Measurements from ENCODE around the gene TNS3.

Gene TNS3

DNA sequence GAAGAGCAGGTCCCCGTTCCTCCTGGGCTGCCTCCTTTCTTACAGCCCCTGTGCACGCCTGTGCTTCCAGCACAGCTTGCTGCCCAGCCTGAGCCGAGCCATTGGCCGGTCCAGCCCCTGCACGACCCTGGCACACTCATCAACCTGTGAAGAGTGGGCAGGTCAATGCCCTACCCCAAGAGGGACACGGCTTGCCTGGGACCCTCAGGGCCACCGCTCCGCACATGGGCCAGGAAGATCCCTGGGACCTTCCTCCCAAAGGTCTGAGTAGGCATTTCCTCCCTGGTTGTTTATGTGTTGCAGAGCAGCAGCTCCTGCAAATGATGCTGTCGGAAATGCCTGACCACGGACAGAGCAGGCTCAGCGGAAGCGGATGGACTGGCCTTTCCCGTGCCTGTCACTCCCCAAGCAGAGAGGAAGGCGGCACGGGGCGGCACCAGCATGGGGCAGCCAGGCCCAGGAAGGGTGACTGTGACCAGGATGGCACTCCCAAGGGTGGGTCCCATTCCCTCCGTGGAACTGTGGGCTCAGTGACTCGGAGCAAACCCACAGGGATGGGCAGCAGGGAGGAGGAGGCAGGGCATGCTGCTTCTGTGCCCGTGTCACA lies 252.5 kb downstream of the TNS3 start:
- peaks cover 0 to 100% (median 0%) of the 10 kb centered on the region in 11 experiments; a peak in 6 of 22 replicates for H4K20me1 ChIP-seq
- H3K9ac ChIP-seq, result peak overlapping the region in 5 of 11 experiments; percentile 14 to 70 (median 53); a peak in 3 of 22 replicates
- H3K27ac ChIP-seq, result peak overlapping the region in 7 of 11 experiments; percentile 52 to 77 (median 69); a peak in 14 of 22 replicates
- peak overlapping the region; percentile 57 to 94 (median 76); a peak in 21 of 22 replicates for H3K4me2 ChIP-seq
- peaks cover 21 to 45% (median 29%) of the 10 kb centered on the region in 10 experiments for H3K4me1 ChIP-seq
- H3K9me3 ChIP-seq (replicated peaks in 1 of 11), result no peaks in the 10 kb centered on the region
- no peak for TF ChIP-seq Cebpa-rat (IDR thresholded peaks at IDR 0.05)
- H3K27me3 ChIP-seq, result no peaks in the 10 kb centered on the region
- H3K4me3 ChIP-seq, result no peak overlapping the region
- peaks cover 0 to 100% (median 13%) of the 10 kb centered on the region in 11 experiments; a peak in 11 of 22 replicates for H3K36me3 ChIP-seq

DNA sequence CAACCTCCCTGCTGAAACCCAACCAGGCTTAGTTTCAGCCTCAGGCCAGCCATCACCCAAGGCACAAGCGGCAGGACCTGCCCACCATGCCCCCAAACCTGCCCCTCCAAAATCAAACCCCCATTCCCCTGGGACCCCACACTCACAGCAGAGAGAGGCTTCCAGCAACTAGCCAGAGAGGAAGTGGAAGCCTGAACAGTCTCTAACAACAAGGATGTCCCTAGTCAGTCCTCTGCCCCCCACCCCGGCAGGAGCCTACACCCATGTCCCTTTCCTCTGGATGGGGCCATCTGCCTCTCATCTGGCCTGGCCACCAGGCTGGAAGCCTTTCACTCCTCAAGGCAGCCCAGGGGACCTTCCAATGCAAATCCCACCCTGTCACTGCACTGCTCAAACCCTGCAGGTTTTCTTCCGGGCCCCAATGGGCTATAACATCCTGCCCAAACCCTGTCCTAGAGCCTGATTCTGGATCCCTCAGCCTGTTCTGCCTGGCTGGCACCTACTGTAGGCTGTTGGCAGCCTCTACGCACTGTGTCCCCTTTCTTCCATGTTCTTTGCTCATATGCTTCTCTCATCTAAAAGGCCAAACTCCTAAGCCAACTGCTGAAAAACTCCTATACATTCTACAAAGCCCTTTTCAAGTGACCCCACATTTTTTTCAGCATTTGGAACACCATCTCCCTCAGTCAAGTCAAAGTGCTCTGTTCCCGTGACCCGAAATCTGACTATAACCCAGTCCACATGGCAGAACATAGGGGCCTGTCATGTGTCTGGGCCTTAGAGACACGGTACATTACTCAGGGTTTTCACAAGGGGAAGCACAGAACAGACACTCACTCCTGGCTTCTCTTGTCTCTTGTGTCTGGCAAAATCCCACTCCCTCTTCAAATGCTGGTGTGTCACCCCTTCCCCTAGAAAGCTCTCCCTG lies 253.3 kb downstream of the TNS3 start:
- Histone ChIP-seq H3K27me3 (no peaks in the 10 kb centered on the region), H3K27ac (peak overlapping the region in 10 of 11 experiments; percentile 7 to 77 (median 63); a peak in 18 of 22 replicates), H3K4me3 (peak overlapping the region in 6 of 10 experiments; percentile 11 to 61 (median 40); a peak in 7 of 20 replicates), H3K9ac (peak overlapping the region; percentile 1 to 70 (median 54); a peak in 18 of 22 replicates), H3K36me3 (peaks cover 0 to 100% (median 13%) of the 10 kb centered on the region in 11 experiments; a peak in 10 of 22 replicates), H3K4me1 (peaks cover 21 to 45% (median 29%) of the 10 kb centered on the region in 10 experiments), H3K9me3 (replicated peaks in 1 of 11) (no peaks in the 10 kb centered on the region), H4K20me1 (peaks cover 0 to 100% (median 0%) of the 10 kb centered on the region in 11 experiments; a peak in 6 of 22 replicates), H3K4me2 (peak overlapping the region; percentile 57 to 94 (median 76))
- no peak for TF ChIP-seq Cebpa-rat (IDR thresholded peaks at IDR 0.05)

DNA sequence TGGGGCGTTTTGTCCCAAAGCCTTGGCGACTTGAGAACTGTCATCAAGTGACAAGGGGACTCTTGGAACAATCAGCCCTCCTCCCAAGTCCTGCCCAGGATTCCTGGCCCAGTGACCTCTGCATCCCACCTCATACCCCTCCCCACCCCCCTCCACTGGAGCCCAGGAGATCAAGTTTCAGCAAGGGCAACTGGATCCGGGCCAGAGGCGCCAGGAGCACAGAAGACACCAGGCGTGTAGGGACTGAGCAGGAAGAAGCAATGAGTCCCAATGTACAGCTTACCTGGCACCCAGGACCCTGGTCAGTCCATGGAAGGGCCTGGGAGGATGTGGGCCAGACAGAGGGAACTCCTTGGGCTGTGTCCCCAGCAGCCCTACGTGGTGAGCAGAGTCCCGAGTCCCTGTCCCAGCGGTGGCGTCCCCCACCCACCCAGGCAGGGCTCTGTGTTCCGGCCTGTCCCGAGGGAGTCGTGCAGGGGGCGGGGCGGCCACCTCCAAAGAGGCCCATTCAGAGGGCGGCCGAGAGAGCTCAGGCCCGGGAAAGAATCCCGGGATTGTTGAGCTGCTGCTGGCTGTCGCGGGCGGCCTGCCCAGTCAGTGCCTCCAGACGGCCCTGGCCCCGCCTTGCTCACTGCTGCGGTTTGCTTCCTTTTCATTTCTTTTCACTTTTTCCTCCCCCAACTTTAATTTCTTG lies 254.1 kb downstream of the TNS3 start:
- Histone ChIP-seq H4K20me1 (peaks cover 0 to 100% (median 0%) of the 10 kb centered on the region in 11 experiments; a peak in 6 of 22 replicates), H3K4me1 (peaks cover 21 to 51% (median 30%) of the 10 kb centered on the region in 10 experiments), H3K4me3 (peak overlapping the region in 6 of 10 experiments; percentile 11 to 61 (median 40); a peak in 7 of 20 replicates), H3K27me3 (no peaks in the 10 kb centered on the region), H3K27ac (peak overlapping the region in 8 of 11 experiments; percentile 7 to 77 (median 66); a peak in 15 of 22 replicates), H3K9me3 (replicated peaks in 1 of 11) (no peaks in the 10 kb centered on the region), H3K4me2 (peak overlapping the region; percentile 57 to 94 (median 76)), H3K9ac (peak overlapping the region in 10 of 11 experiments; percentile 1 to 70 (median 56); a peak in 14 of 22 replicates), H3K36me3 (peaks cover 0 to 100% (median 13%) of the 10 kb centered on the region in 11 experiments; a peak in 10 of 22 replicates)
- no peak for TF ChIP-seq Cebpa-rat (IDR thresholded peaks at IDR 0.05)

DNA sequence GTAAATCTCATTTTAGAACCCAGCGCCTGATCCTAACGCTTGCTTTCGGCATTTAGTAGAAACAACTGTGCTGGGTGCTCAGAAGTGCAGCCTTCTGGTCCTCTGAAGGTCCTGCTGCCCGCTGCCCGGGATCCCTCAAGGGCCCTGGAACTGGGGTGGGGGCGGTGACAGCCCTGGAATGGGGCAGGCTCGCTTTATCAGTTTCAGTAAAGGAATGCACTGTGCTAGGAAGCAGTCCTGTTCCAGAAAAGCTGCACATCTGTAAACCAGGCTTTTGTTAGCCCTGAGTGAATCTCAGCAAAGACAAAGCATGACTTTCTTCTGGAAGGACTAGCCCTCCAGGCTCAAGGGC lies 254.6 kb downstream of the TNS3 start:
- no peaks in the 10 kb centered on the region for H3K9me3 ChIP-seq (replicated peaks in 1 of 11)
- peaks cover 0 to 100% (median 0%) of the 10 kb centered on the region in 11 experiments; a peak in 6 of 22 replicates for H4K20me1 ChIP-seq
- TF ChIP-seq Cebpa-rat (IDR thresholded peaks at IDR 0.05), result no peak
- peaks cover 0 to 100% (median 13%) of the 10 kb centered on the region in 11 experiments; a peak in 10 of 22 replicates for H3K36me3 ChIP-seq
- H3K27me3 ChIP-seq, result no peaks in the 10 kb centered on the region
- H3K4me3 ChIP-seq, result no peak overlapping the region; a peak in 1 of 20 replicates
- H3K4me2 ChIP-seq, result peak overlapping the region in 6 of 11 experiments; percentile 71 to 94 (median 80); a peak in 12 of 22 replicates
- H3K27ac ChIP-seq, result peak overlapping the region in 6 of 11 experiments; percentile 52 to 77 (median 70); a peak in 7 of 22 replicates
- peaks cover 21 to 56% (median 36%) of the 10 kb centered on the region in 10 experiments for H3K4me1 ChIP-seq
- H3K9ac ChIP-seq, result peak overlapping the region in 3 of 11 experiments; percentile 53 to 70 (median 63); a peak in 5 of 22 replicates

- H3K4me3 ChIP-seq, result no peak overlapping the region
- no peaks in the 10 kb centered on the region for H3K27me3 ChIP-seq
- no peak for TF ChIP-seq Cebpa-rat (IDR thresholded peaks at IDR 0.05)
- H3K4me1 ChIP-seq, result peaks cover 25 to 57% (median 41%) of the 10 kb centered on the region in 10 experiments
- 0 out of 22 replicates have a peak overlapping the region, but pooled peaks of 1 of the 11 experiments have one; percentile 94 for H3K4me2 ChIP-seq
- peaks cover 0 to 100% (median 13%) of the 10 kb centered on the region in 11 experiments; a peak in 10 of 22 replicates for H3K36me3 ChIP-seq
- no peaks in the 10 kb centered on the region for H3K9me3 ChIP-seq (replicated peaks in 1 of 11)
- H3K9ac ChIP-seq, result no peak overlapping the region
- peak overlapping the region in 1 of 11 experiments; percentile 70; a peak in 1 of 22 replicates for H3K27ac ChIP-seq
- peaks cover 0 to 100% (median 0%) of the 10 kb centered on the region in 11 experiments; a peak in 6 of 22 replicates for H4K20me1 ChIP-seq
These were observed 255.1 kb downstream of the TNS3 start for GRCh38 chr7:47326808-47327207.

DNA sequence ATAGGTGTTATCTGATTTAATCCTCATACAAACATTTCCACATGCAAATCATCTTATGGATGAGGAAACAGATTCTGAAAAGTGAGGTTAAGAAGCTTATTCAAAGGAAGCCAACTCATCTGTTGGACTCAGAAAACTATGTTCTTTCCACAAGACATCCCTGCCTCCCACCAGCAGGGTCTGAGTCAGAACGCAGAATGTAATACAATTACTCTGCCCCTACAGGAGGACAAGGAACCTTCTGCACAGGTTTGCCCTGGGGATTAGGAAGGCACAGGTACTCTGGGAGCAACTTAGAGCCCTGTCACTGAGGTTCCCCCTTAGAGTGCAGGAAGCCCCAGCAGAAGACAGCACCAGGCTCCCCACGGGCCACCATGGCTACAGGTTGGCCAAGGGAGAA lies 255.7 kb downstream of the TNS3 start:
- H3K9ac ChIP-seq, result no peak overlapping the region
- no peak for TF ChIP-seq Cebpa-rat (IDR thresholded peaks at IDR 0.05)
- peaks cover 0 to 100% (median 0%) of the 10 kb centered on the region in 11 experiments; a peak in 6 of 22 replicates for H4K20me1 ChIP-seq
- H3K27ac ChIP-seq, result no peak overlapping the region
- H3K36me3 ChIP-seq, result peaks cover 0 to 100% (median 17%) of the 10 kb centered on the region in 11 experiments; a peak in 18 of 22 replicates
- no peaks in the 10 kb centered on the region for H3K9me3 ChIP-seq (replicated peaks in 1 of 11)
- H3K4me1 ChIP-seq, result peaks cover 30 to 61% (median 45%) of the 10 kb centered on the region in 10 experiments
- no peak overlapping the region for H3K4me2 ChIP-seq
- H3K27me3 ChIP-seq, result no peaks in the 10 kb centered on the region
- H3K4me3 ChIP-seq, result no peak overlapping the region

DNA sequence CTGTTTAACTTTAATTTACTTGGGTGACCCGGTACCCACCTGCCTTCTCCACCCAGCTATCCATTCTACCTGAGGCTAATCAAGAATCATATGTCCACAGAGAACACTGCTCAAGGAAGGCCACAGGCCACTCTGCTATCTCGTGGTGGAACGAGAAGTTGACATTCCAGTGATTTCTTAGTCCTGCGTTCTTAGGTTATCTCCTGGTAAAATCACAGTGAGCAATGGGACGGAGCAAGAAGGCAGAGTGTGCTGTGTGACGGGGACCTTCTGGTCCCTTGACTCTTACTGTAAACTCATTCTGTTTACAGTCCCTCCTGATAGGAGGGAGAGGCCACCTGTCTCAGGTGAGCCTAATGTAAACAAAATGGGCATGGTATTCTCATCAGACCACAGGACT lies 256.6 kb downstream of the TNS3 start:
- Histone ChIP-seq H3K27me3 (no peaks in the 10 kb centered on the region), H3K9ac (no peak overlapping the region), H3K9me3 (replicated peaks in 1 of 11) (peaks cover 0 to 4% (median 0%) of the 10 kb centered on the region in 11 experiments; a peak in 2 of 22 replicates), H3K36me3 (peaks cover 7 to 100% (median 22%) of the 10 kb centered on the region in 11 experiments; a peak in 21 of 22 replicates), H3K4me3 (no peak overlapping the region), H3K27ac (no peak overlapping the region), H3K4me2 (no peak overlapping the region), H4K20me1 (peaks cover 0 to 100% (median 0%) of the 10 kb centered on the region in 11 experiments; a peak in 6 of 22 replicates), H3K4me1 (peaks cover 30 to 54% (median 44%) of the 10 kb centered on the region in 10 experiments)
- TF ChIP-seq Cebpa-rat (IDR thresholded peaks at IDR 0.05), result no peak

DNA sequence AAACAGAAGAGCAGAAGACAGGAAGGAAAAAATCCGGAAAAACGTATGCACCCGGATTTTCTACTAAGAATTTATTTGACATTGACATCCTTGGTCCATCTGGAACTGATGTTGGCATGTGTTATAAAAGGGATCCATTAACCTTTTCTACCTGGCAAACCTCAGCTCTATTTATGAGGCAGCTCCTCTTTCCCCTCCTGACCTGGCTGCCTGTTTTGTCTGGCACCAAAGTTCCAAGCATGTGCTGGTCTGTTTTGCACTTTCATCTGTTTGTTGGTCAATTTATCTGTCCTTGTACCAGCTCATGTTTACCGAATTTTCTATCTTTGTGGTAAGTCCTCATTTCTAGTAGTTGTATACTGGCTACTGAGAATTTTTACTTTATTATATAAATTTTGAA lies 258.0 kb downstream of the TNS3 start:
- no peaks in the 10 kb centered on the region for H3K27me3 ChIP-seq
- peaks cover 18 to 100% (median 27%) of the 10 kb centered on the region in 11 experiments; a peak in 21 of 22 replicates for H3K36me3 ChIP-seq
- H3K4me3 ChIP-seq, result no peak overlapping the region
- no peak overlapping the region for H3K27ac ChIP-seq
- H4K20me1 ChIP-seq, result peaks cover 0 to 100% (median 0%) of the 10 kb centered on the region in 11 experiments; a peak in 6 of 22 replicates
- no peak overlapping the region for H3K9ac ChIP-seq
- no peak overlapping the region for H3K4me2 ChIP-seq
- TF ChIP-seq Cebpa-rat (IDR thresholded peaks at IDR 0.05), result no peak
- peaks cover 24 to 48% (median 37%) of the 10 kb centered on the region in 10 experiments for H3K4me1 ChIP-seq
- H3K9me3 ChIP-seq (replicated peaks in 1 of 11), result peaks cover 0 to 5% (median 0%) of the 10 kb centered on the region in 11 experiments; a peak in 3 of 22 replicates
